ENCODE data around the gene LRP1B. TPM values are rescaled to one million over a fixed set of nuclear protein-coding genes. Genes with fewer than 3 reads are reported as not detected.

The LRP1B gene
- total and polyA plus RNA-seq, 2 donors (not counting 1 experiment from before 2014, with no cell fraction given): not detected

DNA sequence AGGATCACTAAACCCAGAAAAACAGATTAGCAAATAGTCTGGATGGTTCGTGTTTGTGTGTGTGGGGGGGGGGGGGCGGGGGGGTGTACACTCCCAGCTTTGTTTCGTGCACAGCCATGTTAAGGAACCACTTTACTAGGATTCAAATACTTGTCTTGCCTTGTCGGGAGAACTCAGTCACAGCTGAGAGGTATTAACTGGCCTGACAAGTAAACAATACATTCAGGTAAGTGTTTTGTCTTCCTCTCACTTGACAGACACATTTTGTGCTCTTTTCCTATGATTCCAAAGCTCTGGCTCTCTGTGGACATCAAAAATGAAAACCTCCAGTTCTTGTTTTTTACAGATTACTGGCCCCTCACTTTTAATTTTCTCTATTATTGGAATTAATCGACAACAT lies 173.5 kb downstream of the LRP1B start:
- ChIA-PET CTCF (no interaction called here), POLR2A (no interaction called here)
- Mint-ChIP-seq H3K4me3 (no peak overlapping the region), H3K9me3 (ENCODE audit: insufficient read depth) (no peaks in the 10 kb centered on the region), H3K4me1 (no peaks in the 10 kb centered on the region), H3K27me3 (no peaks in the 10 kb centered on the region), H3K27ac (no peak overlapping the region)
- H3K4me1 ChIP-seq (ENCODE audit: control insufficient read depth in 2 of 2, insufficient read depth in 2 of 2, low read length in 2 of 2): no peaks in the 10 kb centered on the region
- H3K79me2 ChIP-seq (ENCODE audit: control insufficient read depth, insufficient read depth, low read length): no peaks in the 10 kb centered on the region
- no peak overlapping the region for H2AFZ ChIP-seq (ENCODE audit: insufficient read depth, low read depth, low read length, poor library complexity, severe bottlenecking)
- DNase-seq: no peak
- H3K4me3 ChIP-seq (ENCODE audit: control extremely low read depth in 1 of 5, extremely low read depth in 1 of 5, insufficient read depth in 1 of 5, low read depth in 2 of 5, low read length in 4 of 5): no peak overlapping the region
- intact Hi-C loops (cut with micrococcal nuclease): no loop called here
- no peak overlapping the region for H3K27ac ChIP-seq (ENCODE audit: low read length in 2 of 2)
- H3K36me3 ChIP-seq (replicated peaks in 1 of 2; ENCODE audit: control extremely low read depth in 1 of 2, control insufficient read depth in 1 of 2, extremely low read depth in 1 of 2, insufficient read depth in 2 of 2, low read length in 1 of 2): no peaks in the 10 kb centered on the region
- no peak overlapping the region for H3K4me2 ChIP-seq (replicated peaks; ENCODE audit: low read depth, low read length, poor library complexity, severe bottlenecking)
- ATAC-seq (ENCODE audit: low read depth): no peak
- H3K27me3 ChIP-seq (replicated peaks in 1 of 4; ENCODE audit: control extremely low read depth in 1 of 4, control insufficient read depth in 3 of 4, insufficient read depth in 4 of 4, low read length in 3 of 4): no peaks in the 10 kb centered on the region
- no CpG with 5 or more reads among the region's 5 CpGs for WGBS (ENCODE audit: insufficient coverage)
- H3K9me3 ChIP-seq (ENCODE audit: control extremely low read depth in 1 of 3, control insufficient read depth in 2 of 3, insufficient read depth in 1 of 3, low read length in 2 of 3): no peaks in the 10 kb centered on the region
- H3K9ac ChIP-seq (ENCODE audit: low read length): no peak overlapping the region
- TF ChIP-seq, protein P1, sequence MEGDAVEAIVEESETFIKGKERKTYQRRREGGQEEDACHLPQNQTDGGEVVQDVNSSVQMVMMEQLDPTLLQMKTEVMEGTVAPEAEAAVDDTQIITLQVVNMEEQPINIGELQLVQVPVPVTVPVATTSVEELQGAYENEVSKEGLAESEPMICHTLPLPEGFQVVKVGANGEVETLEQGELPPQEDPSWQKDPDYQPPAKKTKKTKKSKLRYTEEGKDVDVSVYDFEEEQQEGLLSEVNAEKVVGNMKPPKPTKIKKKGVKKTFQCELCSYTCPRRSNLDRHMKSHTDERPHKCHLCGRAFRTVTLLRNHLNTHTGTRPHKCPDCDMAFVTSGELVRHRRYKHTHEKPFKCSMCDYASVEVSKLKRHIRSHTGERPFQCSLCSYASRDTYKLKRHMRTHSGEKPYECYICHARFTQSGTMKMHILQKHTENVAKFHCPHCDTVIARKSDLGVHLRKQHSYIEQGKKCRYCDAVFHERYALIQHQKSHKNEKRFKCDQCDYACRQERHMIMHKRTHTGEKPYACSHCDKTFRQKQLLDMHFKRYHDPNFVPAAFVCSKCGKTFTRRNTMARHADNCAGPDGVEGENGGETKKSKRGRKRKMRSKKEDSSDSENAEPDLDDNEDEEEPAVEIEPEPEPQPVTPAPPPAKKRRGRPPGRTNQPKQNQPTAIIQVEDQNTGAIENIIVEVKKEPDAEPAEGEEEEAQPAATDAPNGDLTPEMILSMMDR (IDR thresholded peaks at IDR 0.05): no peak
- TF ChIP-seq EZH2 (IDR thresholded peaks at IDR 0.05; ENCODE audit: borderline replicate concordance, insufficient read depth, low read depth, low read length, poor library complexity, severe bottlenecking): no peak
- no peaks in the 10 kb centered on the region for H4K20me1 ChIP-seq (ENCODE audit: control insufficient read depth, insufficient read depth, low read length, poor library complexity, severe bottlenecking)

DNA sequence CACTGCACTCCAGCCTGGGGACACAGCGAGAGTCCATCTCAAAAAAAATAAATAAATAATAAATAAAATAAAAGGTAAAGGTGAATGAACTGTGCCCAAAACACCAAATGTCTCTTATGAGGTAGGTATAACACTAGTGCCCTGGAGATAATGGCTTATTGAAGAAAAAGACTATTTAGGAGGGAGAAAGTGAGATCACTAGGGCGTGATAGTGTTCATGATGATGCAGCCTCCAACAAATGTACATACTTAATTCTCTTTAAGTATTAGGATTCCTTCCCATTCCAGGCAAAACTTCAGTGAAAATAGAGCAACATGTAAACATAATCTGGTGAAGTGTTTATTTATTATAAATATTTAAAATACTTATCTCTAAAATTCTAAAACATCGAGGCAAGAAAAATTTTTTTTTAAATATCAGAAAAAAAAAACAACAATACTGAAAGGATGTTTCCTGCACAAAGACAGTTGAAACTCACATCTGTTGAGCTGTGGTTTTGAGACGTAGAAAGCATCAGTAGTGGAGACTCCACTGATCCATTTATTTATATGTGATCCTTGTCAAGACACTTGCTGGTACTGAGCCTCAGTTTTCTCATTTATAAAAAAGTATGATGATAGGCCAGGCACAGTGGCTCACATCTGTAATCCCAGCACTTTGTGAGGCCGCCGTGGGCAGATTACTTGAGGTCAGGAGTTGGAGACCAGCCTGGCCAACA lies 183.3 kb downstream of the LRP1B start:
- intact Hi-C loops (cut with micrococcal nuclease): no loop called here
- Histone ChIP-seq H3K27ac (ENCODE audit: low read length in 2 of 2) (no peak overlapping the region), H3K27me3 (replicated peaks in 1 of 4; ENCODE audit: control extremely low read depth in 1 of 4, control insufficient read depth in 3 of 4, insufficient read depth in 4 of 4, low read length in 3 of 4) (no peaks in the 10 kb centered on the region), H3K9ac (ENCODE audit: low read length) (no peak overlapping the region), H4K20me1 (ENCODE audit: control insufficient read depth, insufficient read depth, low read length, poor library complexity, severe bottlenecking) (no peaks in the 10 kb centered on the region), H3K4me1 (ENCODE audit: control insufficient read depth in 2 of 2, insufficient read depth in 2 of 2, low read length in 2 of 2) (no peaks in the 10 kb centered on the region), H3K9me3 (ENCODE audit: control extremely low read depth in 1 of 3, control insufficient read depth in 2 of 3, insufficient read depth in 1 of 3, low read length in 2 of 3) (no peaks in the 10 kb centered on the region), H3K36me3 (replicated peaks in 1 of 2; ENCODE audit: control extremely low read depth in 1 of 2, control insufficient read depth in 1 of 2, extremely low read depth in 1 of 2, insufficient read depth in 2 of 2, low read length in 1 of 2) (no peaks in the 10 kb centered on the region), H3K79me2 (ENCODE audit: control insufficient read depth, insufficient read depth, low read length) (no peaks in the 10 kb centered on the region), H2AFZ (ENCODE audit: insufficient read depth, low read depth, low read length, poor library complexity, severe bottlenecking) (no peak overlapping the region), H3K4me3 (ENCODE audit: control extremely low read depth in 1 of 5, extremely low read depth in 1 of 5, insufficient read depth in 1 of 5, low read depth in 2 of 5, low read length in 4 of 5) (no peak overlapping the region), H3K4me2 (replicated peaks; ENCODE audit: low read depth, low read length, poor library complexity, severe bottlenecking) (no peak overlapping the region)
- CTCF ChIA-PET: no interaction called here
- Mint-ChIP-seq H3K4me1 (no peaks in the 10 kb centered on the region), H3K4me3 (no peak overlapping the region), H3K27me3 (no peaks in the 10 kb centered on the region), H3K27ac (no peak overlapping the region), H3K9me3 (ENCODE audit: insufficient read depth) (no peaks in the 10 kb centered on the region)
- ATAC-seq (ENCODE audit: low read depth) (no peak), DNase-seq (no peak)
- no CpG with 5 or more reads among the region's 6 CpGs for WGBS (ENCODE audit: insufficient coverage)
- no peak for TF ChIP-seq EZH2 (IDR thresholded peaks at IDR 0.05; ENCODE audit: borderline replicate concordance, insufficient read depth, low read depth, low read length, poor library complexity, severe bottlenecking)
- TF ChIP-seq, protein P1 (IDR thresholded peaks at IDR 0.05): no peak
- POLR2A ChIA-PET: no interaction called here
